DMS114 treated with DMSO at 0.1 percent for 48 hours (cell line): ENCODE results near the gene DALRD3.
A peak's percentile ranks its signal among the peaks of the same experiment; 100 is the strongest.

ENCODE experiments used
- DNase-seq: peaks from one replicate; lab custom pipeline; 2025; ENCODE audit not compliant: unreplicated experiment; lab: John Stamatoyannopoulos, UW

Gene DALRD3

GRCh38 chr3:49006408-49007067 is 11.8 kb downstream of the DALRD3 start:
- no peak for DNase-seq

DNA sequence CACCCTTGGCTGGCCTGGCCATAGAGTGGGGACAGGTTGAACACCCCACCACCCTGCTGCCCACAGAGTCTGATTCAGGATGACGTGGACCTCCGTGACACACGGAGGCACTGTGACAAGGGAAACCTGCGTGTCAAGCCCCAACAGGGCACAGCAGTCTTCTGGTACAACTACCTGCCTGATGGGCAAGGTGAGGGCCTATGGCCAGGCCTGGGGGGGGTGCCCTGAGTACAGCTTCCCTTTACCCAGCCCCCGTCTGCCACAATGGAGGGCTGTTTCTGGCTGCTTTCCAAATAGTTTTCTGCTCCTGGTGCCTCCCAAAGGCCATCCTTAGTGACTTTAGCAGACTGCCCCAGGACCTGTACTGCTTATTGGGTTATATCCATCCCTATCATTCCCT is 12.4 kb downstream of the DALRD3 start:
- no peak for DNase-seq

DNA sequence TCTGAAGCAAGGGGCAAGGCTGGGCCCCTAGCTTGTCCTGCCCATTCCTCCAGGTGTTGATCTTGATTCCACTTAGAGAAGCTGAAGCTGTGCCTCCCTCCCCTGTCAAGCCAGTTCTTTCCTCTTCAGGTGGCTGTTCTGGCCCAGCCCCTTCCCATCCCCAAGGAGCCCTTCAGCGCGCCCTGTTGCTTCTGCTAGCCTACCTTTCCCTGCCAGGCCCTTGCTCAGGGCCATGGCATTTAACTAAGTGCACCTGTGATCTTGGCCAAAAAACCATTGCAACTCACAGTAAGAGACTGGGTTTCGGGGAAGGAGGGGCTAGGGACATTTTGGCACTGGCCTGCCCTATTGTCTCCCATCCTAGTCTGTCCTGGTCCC is 13.1 kb downstream of the DALRD3 start:
- DNase-seq: no peak

DNA sequence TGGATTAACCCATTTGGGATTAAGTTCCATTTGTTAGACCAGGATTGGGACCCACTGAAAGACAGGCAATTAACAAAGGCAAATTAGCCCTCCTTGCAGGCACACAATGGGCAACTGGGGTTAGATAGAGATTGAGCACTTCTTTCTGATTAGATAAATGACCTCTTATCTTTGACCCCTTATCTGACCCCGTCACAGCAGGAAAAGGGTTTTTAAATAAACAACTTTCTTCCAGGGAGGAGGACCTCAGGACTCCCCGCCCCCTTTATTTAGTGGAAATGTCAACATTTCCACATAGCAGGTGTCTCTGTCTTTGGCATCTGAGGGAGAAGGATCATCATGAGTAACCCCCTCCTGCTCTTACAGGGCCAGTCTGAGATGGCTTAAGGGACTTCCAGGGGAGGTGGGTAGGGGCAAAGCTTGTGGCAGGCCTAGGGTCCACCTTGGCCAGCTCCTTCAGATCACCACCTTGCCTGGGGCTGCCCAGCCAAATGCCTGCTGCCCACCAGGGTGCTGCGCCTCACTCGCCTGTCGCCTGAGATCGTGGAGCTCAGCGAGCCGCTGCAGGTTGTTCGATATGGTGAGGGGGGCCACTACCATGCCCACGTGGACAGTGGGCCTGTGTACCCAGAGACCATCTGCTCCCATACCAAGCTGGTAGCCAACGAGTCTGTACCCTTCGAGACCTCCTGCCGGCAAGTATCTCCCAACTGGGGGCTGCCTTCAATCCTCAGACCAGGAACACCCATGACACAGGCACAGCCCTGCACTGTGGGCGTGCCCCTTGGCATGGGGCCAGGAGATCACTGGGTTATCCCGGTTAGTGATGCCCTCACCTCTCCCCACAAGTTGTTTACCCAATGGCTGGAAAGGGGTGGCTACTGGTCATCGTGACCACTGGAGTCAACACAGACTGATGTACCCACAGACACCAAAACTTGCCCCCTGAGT is 13.8 kb downstream of the DALRD3 start:
- DNase-seq: no peak

- DNase-seq: no peak
Observed at GRCh38 chr3:49001155-49001554, 17.2 kb downstream of the DALRD3 start.

GRCh38 chr3:48999085-48999858 is 19.1 kb downstream of the DALRD3 start:
- no peak for DNase-seq

DNA sequence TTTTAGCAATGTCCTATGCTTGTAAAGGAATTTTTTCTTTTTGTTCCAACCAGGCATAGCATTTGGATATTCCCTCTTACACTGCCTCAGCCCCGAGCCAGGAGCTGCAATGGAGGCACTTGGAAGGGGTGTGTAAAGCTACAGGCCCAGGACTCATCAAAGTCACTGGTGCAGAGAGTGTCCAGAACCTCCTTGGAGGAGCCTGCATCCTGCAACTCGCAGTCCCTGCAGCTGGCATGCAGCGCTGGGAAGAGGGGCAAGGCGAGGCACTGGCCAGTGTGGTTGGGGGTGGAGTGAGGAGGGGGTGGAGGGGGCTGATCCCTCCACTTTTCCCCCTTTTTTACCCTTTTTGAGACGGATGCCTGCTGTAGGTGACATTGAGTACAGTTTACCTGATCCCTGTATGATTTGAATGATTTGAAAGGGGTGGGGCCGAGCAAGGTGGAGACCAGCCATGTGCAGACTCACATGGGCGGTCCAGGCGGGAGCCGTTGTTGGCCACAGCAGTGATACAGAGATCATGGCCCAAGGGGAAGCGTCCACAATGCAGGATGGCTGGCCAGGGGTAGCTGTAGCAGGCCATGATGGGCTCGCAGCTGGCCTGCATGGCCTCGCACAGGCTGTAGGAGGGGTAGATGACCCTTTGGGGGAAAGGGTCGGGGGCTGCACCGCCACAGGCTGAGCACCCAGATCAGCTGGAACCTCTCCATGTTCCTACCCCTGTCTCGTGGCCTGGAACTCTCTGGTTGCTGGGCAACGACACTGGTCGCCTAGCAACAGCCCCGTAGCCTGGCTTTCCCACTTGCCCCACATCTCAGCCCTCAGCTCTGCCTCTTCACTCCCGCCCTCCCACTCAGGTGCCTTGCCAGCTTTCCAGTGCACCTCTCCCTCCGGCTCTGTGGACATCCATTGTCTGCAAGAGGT is 20.4 kb downstream of the DALRD3 start:
- DNase-seq: no peak

- DNase-seq: no peak
Observed at GRCh38 chr3:48997102-48997635, 21.2 kb downstream of the DALRD3 start.

DNA sequence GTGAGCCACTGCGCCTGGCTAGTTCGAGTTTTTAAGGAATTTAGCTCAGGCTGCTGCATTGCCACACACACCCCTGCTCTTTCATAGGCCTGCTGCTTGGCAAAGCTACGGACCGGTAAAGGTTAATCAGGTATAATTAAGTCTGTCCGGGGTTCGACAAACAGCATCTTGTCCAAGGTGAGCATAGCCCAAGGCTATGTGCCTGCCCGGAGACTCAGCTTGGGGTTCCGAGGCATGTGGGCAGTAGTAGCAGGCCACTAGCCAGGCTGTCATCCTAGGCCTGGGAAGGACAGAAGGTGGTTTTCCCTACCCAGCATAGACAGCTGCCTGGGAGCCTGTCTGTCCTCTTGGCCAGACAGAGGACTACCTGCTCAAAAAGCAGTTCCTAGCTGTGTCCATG is 21.7 kb downstream of the DALRD3 start:
- no peak for DNase-seq

DNA sequence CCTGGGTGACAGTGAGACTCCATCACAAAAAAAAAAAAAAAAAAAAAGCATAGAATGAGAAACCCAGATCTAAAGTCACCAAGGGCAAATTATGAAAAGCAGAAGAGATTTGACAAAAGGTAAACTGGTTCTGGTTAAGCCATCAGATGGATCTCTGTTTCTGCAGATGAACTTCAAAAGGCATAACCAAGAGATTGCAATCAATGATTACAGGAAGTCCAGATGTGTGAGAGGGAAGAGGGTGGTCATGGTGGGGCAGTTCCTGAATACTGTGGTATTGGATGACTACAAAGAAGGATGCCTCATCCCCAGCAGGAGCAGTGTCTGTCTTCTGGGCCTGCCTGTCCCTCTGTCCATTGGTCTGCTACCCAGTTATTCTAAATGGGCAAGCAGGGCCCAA is 24.5 kb downstream of the DALRD3 start:
- no peak for DNase-seq

GRCh38 chr3:48991851-48992545 is 26.4 kb downstream of the DALRD3 start:
- no peak for DNase-seq

DNA sequence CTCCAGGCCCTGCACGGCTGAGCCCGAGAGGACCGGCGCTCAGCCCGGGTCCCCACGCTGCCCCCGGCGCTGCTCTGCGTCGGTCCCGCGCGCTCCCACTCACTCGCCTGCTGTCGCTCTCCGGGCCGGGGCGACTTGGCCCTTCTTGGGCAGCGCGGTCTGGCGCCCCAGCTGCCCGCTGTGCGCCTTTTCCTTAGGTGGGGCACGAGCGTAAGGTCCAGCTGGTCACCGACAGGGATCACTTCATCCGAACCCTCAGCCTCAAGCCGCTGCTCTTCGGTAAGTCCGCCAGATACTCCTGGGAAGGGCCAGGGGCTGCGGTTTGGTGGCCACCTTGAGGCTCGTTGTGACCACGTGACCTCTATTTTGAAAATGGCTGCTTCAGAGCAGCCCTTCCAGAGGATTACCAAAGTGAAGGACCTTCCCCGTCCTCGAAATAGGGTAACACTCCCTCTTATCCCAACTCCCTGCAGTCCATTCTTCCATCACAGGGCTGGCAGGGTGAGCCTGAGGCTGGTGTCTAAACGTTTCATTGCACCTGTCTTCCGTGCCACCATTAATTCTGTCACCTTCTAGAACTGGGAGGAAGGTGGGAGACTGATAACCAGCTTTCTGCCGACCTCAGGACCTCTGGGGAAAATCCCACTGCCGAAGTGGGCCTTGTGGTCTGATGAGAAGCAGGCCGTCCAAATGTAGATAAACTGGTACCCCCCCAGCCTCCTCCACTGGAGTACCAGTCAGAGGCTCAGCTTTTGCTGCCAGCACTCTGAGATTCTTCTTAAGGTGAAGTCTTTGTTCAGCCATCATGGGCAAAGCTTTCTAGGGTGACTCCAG is 27.5 kb downstream of the DALRD3 start:
- peak; percentile 17 for DNase-seq

DNA sequence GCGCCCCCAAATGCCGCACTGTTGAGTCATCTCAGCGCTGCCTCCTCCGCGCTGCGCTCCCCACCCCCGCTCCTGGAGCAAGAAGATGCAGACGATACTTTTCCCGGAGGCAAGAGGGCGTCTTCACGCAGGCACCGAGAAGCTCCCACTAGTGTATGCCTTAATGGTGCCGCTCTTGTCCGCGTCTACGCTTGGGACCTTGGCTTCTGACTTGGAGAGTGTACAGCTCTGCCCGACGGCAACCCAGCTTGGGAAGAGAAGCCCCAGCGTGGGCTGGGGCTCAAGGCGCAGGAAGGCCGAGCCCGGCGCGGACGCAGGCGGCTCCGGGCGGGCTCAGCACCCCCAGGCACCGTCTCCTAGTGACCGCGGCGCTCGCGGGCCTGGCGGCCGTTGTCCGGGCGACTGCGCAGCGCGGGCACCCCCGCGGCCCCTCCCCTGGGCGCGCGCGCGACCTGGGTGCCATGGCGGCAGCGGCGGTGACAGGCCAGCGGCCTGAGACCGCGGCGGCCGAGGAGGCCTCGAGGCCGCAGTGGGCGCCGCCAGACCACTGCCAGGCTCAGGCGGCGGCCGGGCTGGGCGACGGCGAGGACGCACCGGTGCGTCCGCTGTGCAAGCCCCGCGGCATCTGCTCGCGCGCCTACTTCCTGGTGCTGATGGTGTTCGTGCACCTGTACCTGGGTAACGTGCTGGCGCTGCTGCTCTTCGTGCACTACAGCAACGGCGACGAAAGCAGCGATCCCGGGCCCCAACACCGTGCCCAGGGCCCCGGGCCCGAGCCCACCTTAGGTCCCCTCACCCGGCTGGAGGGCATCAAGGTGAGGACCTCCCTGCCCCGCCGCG is 28.4 kb downstream of the DALRD3 start, which contains the start of gene P4HTM:
Gene P4HTM, plus strand, starts transcription at position 446 of the 840 bp plus-strand sequence. Its CDS starts 16 bp downstream, at position 462.
- DNase-seq: peak; percentile 50

DNA sequence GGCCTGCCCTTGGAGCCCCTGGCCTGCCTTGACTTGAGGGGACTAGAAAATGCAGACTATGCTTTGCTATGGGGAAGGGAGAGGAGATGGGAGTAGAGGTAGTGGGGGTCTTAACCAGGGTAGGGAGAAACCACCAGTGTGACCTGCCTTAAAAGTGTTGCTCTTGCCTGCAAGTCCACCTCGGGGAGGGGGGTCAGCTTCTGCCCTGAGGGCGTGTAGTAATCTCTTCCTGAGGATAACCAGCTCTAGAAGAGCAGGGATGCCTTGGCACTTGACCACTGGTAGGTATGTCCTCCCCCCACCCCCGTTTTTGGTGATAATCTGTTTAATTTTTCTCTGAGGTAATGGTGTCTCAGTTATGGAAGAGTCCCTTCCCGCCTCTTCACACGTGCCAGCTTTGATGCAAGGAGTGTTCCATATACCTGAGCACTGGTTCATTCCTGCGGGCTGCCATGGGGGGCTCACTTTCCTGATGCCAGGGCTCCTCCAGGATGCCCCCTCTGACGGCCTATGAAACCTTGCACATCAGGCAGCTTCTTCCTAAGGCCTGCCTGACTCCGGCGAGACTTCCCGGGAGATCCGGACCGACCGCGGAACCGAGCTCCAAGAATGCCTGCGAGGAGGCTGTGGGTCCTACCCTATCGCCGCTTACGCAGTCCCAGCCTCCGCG is 29.1 kb downstream of the DALRD3 start:
- DNase-seq: no peak

DNA sequence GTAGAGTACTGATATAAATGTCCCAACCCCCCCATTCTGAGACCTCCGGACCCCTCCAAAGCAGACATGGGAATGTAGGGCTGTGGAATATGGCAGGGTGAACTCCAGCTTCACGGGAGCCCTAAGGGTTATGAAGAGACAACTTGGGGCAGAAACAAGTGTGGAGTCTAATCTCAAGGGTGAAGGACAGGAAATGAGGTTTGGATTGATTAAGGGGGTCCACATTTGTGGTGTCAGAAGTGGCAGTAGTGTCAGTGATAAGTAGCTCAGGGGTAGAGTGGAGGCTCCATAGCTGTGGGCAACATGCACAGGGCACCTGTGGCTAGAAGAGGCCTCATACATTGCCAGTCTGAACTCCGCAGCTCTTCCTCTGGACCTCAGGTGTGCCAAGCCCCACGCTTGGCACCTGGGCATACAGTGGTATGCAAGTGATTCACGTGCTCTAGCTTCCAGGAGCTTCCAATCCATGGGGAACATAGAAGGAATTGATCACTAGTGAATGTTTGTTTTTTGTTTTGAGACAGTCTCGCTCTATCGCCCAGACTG is 32.5 kb downstream of the DALRD3 start:
- no peak for DNase-seq

DNA sequence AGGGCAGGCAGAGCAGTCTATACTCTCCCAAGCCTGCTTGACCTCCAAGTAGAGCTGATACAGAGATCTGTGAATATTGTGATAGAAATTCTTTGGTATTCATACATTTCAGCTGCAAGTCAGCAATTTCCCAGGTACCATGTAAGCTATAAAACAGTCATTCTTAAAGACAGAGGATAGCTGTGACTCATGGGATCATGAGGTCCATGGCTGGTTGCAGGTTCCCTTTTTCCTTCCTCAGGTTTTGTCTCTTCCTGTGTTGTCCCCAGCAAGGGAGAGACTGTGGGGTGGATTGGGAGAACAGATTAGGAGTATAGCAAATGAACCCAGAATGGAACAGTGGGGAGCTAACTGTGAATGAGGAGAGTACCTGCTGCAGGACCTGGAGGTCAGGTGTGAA is 33.7 kb downstream of the DALRD3 start:
- no peak for DNase-seq

- no peak for DNase-seq
Observed at GRCh38 chr3:48983096-48983495, 35.3 kb downstream of the DALRD3 start.
